Measurements from ENCODE around the gene CRYL1.

- TF ChIP-seq CTCF (IDR thresholded peaks at IDR 0.05) (no peak), ZFX (IDR thresholded peaks at IDR 0.05; ENCODE audit: borderline replicate concordance) (no peak)
These were observed 42.9 kb downstream of the CRYL1 start for GRCh38 chr13:20482787-20483186.
